ENCODE data around the gene TUBB4A. TPM values are rescaled to one million over a fixed set of nuclear protein-coding genes. Genes with fewer than 3 reads are reported as not detected.

Gene TUBB4A
- total RNA-seq, 4 donors from 2014 or later = 1.7 to 2.5 (median 2.0) TPM

DNA sequence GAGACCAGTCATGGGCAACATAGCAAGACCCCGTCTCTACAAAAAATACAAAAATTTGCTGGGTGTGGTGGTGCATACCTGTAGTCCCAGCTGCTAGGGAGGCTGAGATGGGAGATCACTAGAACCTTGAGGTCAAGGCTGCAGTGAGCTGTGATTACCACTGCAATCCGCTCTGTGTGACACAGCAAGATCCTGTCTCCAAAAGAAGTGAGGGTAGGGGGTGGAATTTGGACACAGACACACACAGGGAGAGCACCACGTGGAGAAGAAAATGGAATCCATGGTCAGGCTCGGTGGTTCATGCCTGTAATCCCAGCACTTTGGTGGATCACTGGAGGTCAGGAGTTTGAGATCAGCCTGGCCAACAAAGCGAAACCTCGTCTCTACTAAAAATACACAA, 37.4 kb upstream of the TUBB4A start:
- ATAC-seq (no peak), DNase-seq (no peak)
- H3K4me3 ChIP-seq = no peak overlapping the region
- H3K36me3 ChIP-seq = no peaks in the 10 kb centered on the region
- TF ChIP-seq CTCF (IDR thresholded peaks at IDR 0.05 in 4 of 5, conservative IDR thresholded peaks at IDR 0.05 in 1 of 5) = no peak
- TF ChIP-seq POLR2A (IDR thresholded peaks at IDR 0.05) = no peak
- H3K27me3 ChIP-seq = peaks cover 0 to 3% (median 0%) of the 10 kb centered on the region in 3 donors
- in situ Hi-C loops (cut with MboI; ENCODE audit: low sequenced_read_pairs in 4 of 4) (no loop called here), intact Hi-C loops (cut with DNase I; ENCODE audit: low total_unique reads) (no loop called here)
- no peaks in the 10 kb centered on the region for H3K9me3 ChIP-seq
- H3K4me1 ChIP-seq = no peaks in the 10 kb centered on the region
- H3K27ac ChIP-seq = no peak overlapping the region

DNA sequence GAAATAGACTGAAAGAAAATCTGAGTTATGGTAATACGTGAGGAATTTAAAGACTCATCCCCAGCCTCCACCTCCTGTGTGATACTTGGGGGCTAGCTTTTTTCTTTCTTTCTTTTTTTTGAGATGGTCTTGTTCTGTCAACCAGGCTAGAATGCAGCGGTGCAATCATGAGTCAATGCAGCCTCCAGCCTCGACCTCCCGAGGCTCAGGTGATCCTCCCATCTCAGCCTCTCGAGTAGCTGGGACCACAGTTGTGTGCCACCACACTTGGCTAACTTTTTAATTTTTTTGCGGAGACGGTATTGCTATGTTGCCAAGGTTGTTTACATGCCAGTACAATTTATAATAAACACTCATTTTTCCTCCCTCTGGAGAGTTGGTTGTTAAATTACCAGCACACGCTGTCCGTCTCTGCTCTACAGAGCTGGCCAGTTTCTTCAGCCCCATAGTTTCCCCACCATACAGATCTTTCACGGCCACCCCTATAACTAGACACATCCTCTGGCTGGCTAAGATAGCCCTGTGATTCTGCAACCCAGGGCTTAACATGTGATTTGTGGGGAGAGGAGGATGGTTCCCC, 33.5 kb upstream of the TUBB4A start:
- TF ChIP-seq POLR2A (IDR thresholded peaks at IDR 0.05) (no peak), CTCF (IDR thresholded peaks at IDR 0.05 in 4 of 5, conservative IDR thresholded peaks at IDR 0.05 in 1 of 5) (no peak)
- intact Hi-C loops (cut with DNase I; ENCODE audit: low total_unique reads) = no loop called here
- Histone ChIP-seq H3K9me3 (no peaks in the 10 kb centered on the region), H3K4me1 (peaks cover 7 to 10% of the 10 kb centered on the region in 2 donors), H3K4me3 (no peak overlapping the region), H3K27ac (no peak overlapping the region), H3K27me3 (peaks cover 8 to 23% (median 10%) of the 10 kb centered on the region in 3 donors), H3K36me3 (no peaks in the 10 kb centered on the region)
- in situ Hi-C loops (cut with MboI; ENCODE audit: low sequenced_read_pairs in 4 of 4) = no loop called here
- ATAC-seq = no peak
- no peak for DNase-seq

GRCh38 chr19:6534451-6535093, 32.5 kb upstream of the TUBB4A start:
- Histone ChIP-seq H3K4me1 (peaks cover 15 to 17% of the 10 kb centered on the region in 2 donors), H3K36me3 (no peaks in the 10 kb centered on the region), H3K4me3 (no peak overlapping the region), H3K9me3 (no peaks in the 10 kb centered on the region), H3K27ac (no peak overlapping the region), H3K27me3 (peaks cover 8 to 23% (median 10%) of the 10 kb centered on the region in 3 donors)
- ATAC-seq = no peak
- no peak for DNase-seq
- TF ChIP-seq CTCF (IDR thresholded peaks at IDR 0.05 in 4 of 5, conservative IDR thresholded peaks at IDR 0.05 in 1 of 5) = no peak
- TF ChIP-seq POLR2A (IDR thresholded peaks at IDR 0.05) = no peak
- in situ Hi-C loops (cut with MboI; ENCODE audit: low sequenced_read_pairs in 4 of 4) (no loop called here), intact Hi-C loops (cut with DNase I; ENCODE audit: low total_unique reads) (loop anchor here (5.0 kb wide), 2 partner anchors 77 to 203 kb away; partner anchors contain the start of genes GPR108, SLC25A23 and TRIP10)

GRCh38 chr19:6533746-6534418, 31.8 kb upstream of the TUBB4A start:
- no peak overlapping the region for H3K4me3 ChIP-seq
- no peaks in the 10 kb centered on the region for H3K36me3 ChIP-seq
- H3K27ac ChIP-seq = no peak overlapping the region
- peaks cover 22 to 24% of the 10 kb centered on the region in 2 donors for H3K4me1 ChIP-seq
- TF ChIP-seq CTCF (IDR thresholded peaks at IDR 0.05 in 4 of 5, conservative IDR thresholded peaks at IDR 0.05 in 1 of 5) = no peak
- intact Hi-C loops (cut with DNase I; ENCODE audit: low total_unique reads) (loop anchor here (5.0 kb wide), 2 partner anchors 77 to 203 kb away; partner anchors contain the start of genes GPR108, SLC25A23 and TRIP10), in situ Hi-C loops (cut with MboI; ENCODE audit: low sequenced_read_pairs in 4 of 4) (no loop called here)
- ATAC-seq = no peak
- DNase-seq = no peak
- H3K27me3 ChIP-seq = peaks cover 8 to 23% (median 10%) of the 10 kb centered on the region in 3 donors
- no peaks in the 10 kb centered on the region for H3K9me3 ChIP-seq

Data from gastrocnemius medialis (tissue), 4 donors.